Activated naive CD4-positive, alpha-beta T cell (primary cell): ENCODE measurements around the gene PDS5A.
"Not testable (repeated sequence)": the region's sequence is repeated elsewhere in the genome, so short reads cannot be mapped to it uniquely, and the experiment has no call there.

Source experiments
- DNase-seq, 4 experiments: peaks; one replicate each; lab custom pipeline; 2025; lab: John Stamatoyannopoulos, UW

The PDS5A gene

DNA sequence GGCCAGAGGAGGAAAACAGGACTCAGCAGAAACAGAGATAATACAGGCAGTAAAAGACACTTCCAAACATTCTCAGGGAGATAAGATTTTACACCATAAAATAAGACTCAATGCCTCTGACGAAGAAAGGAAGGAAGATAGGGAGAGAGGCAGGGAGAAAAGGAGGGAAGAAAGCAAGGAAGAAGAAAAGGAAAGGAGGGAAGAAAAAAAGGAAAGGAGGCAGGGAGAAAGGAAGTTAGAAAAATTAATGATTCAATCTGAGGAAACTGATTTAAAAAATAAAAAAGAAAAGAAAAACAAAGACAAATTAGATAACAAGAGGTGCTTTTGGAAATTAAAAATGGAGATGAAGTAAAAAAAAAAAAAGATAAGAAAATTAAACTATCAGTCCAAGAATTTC lies 72.1 kb downstream of the PDS5A start:
- no peak for DNase-seq

DNA sequence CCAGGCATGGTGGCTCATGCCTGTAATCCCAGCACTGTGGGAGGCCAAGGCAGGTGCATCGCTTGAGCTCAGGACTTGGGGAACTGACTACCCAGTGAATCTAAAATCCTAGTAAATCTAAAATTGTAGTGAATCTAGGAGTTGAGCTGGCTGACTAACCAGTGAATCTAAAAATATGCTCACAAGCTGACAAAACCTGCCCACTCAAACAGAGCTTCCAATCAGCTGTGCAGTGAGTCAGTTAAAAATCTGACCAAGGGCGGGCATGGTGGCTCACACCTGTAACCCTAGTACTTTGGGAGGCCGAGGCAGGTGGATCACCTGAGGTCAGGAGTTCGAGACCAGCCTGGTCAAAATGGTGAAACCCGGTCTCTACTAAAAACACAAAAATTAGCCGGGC lies 72.7 kb downstream of the PDS5A start:
- DNase-seq: not testable (repeated sequence)

DNA sequence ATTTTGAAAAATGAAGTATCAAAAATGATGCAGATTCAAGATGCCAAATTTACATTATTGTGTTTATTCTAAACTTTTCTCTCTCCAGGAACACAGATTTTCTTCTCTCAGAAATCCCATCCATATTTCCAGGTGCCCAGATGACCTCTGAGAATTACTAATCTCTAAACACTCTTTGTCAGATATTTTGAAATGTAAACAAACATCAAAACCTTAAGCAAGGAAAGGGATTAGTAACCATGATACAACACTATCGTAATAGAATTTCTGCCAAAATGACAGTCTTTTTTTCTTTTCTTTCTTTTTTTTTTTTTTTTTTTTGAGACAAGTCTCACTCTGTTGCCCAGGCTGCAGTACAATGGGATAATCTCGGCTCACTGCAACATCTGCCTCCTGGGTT lies 76.7 kb downstream of the PDS5A start:
- DNase-seq: no peak

DNA sequence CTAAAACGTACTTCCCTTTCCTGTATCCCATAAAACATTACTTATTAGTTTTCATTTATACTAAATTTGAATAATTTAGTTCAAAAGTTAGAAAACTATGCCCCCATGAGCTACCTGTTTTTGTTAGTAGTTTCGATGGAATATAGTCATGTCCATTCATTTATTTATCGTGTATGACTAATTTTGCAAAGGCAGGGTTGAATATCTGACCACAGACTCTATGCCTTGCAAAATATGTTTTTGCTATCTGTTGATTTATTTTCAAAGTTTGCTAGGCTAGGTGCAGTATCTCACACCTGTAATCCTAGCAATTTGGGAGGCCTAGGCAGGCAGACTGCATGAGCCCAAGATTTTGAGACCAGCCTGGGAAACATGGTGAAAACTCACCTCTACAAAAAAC lies 78.4 kb downstream of the PDS5A start:
- DNase-seq: no peak

DNA sequence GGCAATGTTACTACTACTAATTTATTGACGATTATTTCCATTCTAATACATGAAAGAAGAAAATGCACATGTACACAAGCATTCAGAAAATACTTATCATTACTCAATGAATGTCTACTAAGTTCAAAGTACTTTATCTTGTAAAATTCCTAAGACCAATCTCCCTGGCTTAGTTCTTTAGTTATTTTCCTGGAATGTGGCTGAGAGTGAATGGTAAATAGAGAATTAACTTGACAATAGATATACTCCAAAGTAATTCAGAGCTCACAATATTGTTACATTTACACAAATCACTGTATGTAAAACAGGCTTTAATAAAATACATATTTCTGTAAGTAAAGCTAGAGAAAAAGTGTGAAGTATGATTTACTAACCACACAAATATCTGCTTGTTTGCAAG lies 79.7 kb downstream of the PDS5A start:
- no peak for DNase-seq

DNA sequence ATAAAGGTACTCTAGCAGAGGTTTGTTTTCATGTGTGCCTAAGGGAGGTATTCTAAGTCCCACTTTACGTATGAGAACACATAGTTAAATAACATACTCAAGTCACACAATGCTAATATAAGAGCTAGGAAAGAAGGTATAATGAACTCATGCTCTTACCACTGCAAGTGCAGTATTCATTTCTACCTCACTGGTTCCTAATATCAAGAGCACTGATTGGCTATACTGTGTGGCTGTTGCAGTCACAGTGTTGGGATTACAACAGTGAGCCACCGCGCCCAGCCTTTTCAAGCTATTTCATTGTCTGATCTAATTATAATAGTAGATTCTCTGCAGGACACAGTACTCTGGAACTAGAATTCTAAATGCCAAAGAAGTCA lies 84.0 kb downstream of the PDS5A start:
- DNase-seq: no peak

DNA sequence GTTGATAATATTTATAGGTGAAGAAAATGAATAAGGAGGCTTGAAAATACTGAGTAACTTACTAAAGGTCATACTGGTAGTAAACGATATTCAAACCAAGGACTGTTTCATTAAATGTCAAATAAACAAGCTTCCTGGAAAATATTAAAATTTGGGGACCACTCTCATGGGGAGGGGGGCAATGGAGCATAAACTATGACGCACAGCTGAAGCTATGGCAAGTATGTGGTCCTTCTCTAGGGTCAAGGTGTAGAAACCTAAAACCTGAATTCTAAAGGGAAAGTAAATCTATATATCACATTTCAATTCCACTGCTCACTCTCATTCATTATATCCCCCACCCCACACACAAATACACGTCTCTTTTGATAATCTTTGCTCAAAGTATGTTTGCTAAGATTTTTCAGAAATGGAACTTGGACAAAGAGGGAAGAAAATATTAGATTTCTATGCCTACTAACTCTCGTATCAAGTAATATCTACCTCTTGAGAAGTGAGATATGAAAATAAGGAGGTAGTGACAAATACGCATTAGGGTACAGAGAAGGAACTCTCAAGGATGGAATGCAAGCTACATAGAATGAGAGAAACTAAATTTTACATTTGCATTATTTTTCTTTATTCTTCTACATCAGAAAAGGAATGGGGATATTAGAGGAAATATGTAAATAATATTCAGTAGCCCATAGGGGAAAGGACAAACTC lies 84.6 kb downstream of the PDS5A start:
- DNase-seq: no peak

DNA sequence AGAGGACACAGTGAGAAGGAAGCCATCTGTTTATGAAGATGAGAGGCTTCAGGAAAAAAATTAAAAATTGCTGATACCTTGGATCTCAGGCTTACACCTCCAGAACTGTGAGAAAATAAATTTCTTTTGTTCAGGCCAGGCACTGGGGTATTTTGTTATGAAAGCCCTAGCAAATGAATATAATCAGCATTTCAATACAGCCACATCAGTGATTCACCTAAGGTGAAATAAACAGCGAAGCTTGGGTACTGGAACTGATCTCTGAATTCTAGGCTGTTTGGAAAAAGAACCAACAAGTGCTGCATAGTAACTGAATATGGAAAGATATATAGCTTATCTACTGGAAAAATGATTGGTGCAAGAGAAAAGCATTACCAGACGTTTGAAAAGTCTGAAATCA lies 88.5 kb downstream of the PDS5A start:
- no peak for DNase-seq

DNA sequence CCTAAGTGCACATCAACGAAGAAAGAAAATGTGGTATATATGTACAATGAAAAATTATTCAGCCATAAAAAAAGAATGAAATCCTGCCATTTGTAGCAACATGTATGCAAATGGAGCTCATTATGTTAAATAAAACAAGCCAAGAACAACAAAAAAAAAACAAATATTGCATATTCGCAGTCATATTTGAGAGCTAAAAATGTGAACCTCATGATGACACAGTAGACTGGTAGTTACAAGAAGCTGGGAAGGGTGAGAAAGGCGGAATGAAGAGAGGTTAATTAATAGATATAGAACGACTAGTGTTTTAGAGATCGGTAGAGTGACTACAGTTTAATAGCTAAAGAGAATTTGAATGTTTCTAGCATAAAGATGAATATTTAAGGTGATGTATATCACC lies 89.2 kb downstream of the PDS5A start:
- DNase-seq: no peak

DNA sequence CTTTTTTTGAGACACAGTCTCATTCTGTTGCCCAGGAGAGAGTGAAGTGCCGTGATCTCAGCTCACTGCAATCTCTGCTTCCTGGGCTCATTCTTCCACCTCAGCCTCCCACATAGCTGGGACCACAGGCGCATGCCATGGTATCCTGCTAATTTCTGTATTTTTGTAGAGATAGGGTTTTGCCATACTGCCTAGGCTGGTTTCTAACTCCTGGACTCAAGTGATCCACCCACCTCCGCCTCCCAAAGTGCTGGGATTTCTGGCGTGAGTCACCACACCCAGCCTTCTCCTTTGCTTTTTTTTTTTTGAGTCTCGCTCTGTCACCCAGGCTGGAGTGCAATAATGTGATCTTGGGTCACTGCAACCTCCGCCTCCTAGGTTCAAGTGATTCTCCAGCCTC lies 94.1 kb downstream of the PDS5A start:
- DNase-seq: no peak

DNA sequence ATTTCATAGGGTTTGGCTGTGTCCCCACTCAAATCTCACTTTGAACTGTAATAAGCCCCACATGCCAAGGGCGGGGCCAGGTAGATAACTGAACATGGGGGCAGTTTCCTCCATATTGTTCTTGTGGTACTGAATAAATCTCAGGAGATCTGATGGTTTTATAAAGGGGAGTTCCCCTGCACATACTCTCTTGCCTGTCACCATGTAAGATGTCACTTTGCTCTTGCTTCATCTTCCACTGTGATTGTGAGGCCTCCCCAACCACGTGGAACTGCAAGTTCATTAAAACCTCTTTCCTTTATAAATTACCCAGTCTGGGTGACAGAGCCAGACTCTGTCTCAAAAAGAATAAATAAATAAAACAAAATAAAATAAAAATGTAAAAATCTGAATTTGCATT lies 95.9 kb downstream of the PDS5A start:
- DNase-seq: no peak

DNA sequence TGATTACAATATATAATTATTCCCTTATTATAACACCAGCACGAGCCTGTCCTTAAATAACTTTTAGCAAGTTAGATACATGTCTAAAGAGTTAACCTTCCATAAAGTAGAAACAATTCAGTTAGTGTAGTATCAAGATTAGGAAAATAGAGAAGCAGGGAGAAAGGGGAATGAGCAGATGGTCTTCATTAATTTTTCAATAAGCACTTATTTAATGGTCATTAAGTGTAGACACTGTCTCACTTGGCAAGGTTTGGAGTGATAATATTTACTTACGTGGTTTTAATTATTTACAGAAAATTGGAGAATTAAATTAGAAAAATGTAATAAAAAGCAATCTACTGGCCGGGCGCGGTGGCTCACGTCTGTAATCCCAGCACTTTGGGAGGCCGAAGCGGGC lies 99.7 kb downstream of the PDS5A start:
- DNase-seq: no peak

DNA sequence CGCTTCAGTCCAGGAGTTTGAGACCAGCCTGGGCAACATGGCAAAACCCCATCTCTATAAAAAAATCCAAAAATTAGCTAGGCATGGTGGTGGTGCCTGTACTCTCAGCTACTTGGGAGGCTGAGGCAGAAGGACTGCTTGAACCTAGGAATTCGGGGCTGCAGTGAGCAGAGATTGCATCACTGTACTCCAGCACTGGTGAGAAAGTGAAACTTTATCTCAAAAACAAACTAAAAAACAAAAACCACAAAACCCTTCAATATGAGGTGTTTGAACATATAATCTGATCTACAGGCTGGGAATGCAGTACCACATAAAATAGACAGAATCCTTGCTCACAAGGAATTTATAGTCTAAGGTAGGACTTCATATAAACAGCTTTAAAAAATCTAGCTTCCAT lies 103.9 kb downstream of the PDS5A start:
- DNase-seq: no peak

DNA sequence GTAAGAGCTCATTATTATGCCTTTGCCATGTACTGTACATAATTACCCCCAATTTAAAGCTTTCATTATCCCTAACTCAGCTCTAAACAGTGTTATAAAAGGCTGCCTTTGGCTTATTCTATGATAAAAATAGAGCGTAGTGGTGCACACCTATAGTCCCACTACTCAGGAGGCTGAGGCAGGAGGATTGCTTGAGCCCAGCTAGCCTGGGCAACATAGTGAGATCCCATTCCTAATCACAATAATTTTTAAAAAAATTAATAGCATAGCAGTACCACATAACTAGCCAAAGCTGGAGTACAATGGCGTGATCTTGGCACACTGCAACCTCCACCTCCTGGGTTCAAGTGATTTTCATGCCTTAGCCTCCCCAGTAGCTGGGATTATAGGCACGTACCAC lies 112.4 kb downstream of the PDS5A start:
- no peak for DNase-seq

DNA sequence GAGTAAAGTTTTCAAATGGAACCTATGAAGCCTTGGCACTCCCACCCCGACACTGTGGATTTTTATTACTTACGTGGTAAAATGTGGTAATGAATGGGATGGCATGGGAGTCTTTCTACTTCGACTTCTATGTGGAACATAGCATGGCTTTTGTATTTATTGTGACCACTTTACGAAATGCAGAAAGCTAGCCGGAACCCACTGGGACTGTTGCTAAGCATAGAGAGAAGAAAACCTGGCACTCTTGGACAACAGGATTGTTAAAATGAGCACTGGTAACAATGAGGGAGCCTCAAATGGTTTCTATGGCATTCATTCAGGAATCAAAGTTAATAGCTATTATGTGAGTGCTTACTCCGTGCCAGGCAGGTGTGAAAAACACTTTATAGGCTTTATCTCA lies 113.3 kb downstream of the PDS5A start:
- DNase-seq: no peak

DNA sequence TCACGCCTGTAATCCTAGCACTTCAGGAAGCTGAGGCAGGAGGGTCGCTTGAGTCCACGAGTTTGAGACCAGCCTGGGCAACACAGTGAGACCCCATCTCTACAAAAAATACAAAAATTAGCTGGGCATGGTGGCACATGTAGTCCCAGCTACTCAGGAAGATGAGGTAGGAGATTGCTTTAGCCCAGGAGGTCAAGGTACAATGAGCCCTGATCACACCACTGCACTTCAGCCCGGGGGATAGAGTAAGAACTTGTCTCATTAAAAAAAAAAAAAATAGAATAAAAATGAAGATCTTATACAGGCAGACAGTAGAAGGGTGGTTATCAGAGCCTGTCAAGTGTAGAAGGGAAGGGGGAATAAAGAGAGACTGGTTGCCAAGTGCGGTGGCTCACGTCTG lies 116.9 kb downstream of the PDS5A start:
- no peak for DNase-seq

DNA sequence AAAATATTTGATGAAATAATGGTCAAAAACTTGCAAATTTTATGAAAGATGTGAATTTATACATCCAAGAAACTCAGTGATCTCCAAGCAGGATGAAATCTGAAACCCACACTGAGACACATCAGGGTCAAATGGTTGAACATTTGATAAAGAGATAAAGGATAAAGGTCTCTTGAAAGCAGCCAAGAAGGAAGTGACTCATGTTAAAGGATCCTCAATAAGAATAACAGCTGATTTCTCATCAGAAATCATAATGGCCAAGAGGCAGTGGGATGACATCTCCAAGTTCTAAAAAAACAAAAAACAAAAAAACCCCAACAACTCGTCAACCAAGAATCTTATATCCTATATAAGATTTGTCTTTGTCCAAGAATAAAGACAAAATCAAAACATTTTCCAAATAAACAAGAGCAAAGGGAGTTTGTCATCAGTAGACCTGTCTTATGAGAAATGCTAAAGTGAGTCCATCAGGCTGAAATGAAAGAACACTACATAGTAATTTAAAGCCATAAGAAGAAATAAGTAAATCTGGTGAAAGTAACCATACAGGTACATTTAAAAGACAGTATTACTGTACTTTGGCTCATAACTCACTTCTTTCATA lies 121.7 kb downstream of the PDS5A start:
- no peak for DNase-seq

DNA sequence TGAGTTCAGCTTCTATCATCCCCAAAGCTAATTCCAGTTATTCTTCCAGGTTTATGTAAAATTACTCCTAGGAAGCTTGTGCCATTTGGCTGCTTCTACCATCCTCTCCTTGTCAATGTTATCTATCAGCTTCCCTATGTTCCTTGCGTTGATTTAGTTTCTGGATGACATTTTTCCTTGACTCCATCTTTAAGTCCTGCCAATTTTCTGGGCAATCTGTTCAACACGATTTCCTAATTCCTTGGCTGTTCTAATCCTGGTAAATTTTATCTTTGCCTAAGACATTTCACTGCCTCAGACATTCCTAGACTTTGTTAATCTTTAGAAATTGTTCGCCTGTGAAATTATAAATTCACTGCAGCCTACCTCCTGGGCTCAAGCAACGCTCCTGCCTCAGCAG lies 125.1 kb downstream of the PDS5A start:
- no peak for DNase-seq

DNA sequence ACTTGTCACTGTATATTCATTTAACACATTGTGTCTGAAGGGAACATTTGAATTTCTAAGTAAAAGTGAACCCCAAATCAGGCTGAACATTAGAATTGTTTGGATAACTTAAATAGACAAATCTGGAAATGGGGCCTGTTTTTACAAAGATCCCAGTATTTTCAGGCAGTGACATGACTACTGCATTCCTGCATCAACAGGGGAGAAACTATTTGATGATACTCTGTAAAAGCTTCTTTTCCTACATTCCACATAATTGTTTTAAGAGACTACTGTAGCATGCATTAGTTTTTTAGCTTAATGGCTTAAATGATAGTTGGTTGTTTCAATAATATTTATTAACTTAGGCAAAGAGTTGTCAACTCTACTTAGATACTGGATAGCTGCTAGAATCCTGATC lies 127.0 kb downstream of the PDS5A start:
- no peak for DNase-seq

DNA sequence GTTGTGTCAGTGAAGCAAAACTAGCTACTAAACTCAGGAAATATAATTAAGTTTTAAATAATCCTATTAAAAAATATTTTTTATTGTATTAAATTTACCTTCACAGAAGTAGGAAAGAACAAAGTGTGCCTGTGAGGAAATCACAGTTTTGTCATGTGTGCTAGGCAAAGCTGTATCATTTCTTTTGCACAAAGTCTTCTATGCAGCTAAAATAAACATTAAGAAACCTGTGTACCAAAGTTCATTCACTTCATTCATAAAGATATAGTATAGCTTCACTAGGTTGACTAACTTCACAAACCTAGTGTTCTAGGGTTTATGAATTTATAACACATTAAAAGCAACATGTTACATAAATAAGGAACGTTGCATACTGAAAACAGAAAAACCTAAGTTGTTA lies 131.0 kb downstream of the PDS5A start:
- no peak for DNase-seq

DNA sequence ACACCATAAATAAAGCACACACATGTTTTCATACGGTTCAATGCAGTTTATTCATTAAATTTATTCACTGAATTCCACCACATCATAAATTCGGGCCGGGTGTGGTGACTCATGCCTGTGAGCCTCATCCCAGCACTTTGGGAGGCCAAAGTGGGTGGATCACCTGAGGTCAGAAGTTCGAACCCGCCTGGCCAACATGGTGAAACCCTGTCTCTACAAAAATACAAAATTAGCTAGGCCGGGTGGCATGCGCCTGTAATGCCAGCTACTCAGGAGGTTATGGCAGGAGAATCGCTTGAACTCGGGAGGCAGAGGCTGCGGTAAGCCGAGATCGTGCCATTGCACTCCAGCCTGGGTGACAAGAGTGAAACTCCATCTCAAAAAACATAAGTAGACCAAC lies 131.6 kb downstream of the PDS5A start:
- DNase-seq: no peak

DNA sequence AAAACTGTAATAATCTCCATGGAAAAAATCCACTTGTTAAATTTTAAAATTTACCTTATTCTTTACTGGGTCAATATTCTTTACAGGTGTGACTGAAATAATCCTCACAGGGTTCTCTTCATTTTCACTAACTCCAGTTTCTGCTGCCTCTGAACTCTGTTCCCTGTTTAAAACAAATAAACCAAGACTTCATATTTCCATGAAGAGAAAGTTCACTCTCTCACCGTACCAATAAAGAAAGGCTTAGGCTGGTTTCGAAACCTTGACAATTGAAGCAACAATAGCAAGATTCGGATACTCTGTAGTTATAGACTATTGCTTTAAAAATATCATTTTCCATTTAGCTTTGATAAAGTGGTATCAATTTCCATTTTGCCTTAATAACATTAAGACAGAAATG lies 135.8 kb downstream of the PDS5A start:
- no peak for DNase-seq

DNA sequence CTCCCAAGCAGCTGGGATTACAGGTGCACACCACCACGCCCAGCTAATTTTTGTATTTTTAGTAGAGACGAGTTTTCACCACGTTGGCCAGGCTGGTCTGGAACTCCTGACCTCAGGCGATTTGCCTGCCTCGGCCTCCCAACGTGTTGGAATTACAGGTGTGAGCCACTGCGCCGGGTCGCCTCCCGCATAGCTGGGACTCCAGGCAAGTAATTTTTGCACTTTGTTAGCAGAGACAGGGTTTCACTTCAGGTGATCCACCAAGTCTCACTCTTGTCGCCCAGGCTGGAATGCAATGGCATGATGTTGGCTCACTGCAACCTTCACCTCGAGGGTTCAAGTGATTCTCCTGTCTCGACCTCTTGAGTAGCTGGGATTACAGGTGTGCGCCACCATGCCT lies 137.2 kb downstream of the PDS5A start:
- not testable (repeated sequence) for DNase-seq

DNA sequence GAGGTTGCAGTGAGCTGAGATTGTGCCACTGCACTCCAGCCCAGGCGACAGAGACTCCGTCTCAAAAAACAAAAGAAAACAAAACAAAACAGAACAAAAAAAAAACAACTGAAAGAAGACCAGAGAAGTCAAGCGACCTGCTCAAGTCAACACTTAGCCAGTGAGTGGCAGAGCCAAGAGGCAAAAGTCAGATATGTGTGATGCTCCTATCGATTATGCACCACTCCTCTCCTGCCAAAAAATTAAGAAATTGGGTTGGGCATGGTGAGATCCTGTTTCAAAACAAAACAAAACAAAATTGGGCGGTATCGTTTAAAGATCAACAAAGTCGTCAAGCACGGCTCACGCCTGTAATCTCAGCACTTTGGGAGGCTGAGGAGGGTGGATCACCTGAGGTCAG lies 137.7 kb downstream of the PDS5A start:
- no peak for DNase-seq
